HL-60 (cell line): ENCODE results near the gene MAF.

ENCODE experiments used
- CTCF ChIP-seq: IDR thresholded peaks from one replicate; pipeline ENCODE4 v1.5.1; 2011; ENCODE audit warnings: low read length, control low read depth, inconsistent platforms; ENCODE audit not compliant: insufficient read depth
- GABPA ChIP-seq: IDR thresholded peaks from 2 replicates; pipeline ENCODE4 v1.6.1; 2012; ENCODE audit warnings: low read depth
- POLR2AphosphoS5 ChIP-seq: IDR thresholded peaks from 2 replicates; pipeline ENCODE4 v1.6.1; 2012; ENCODE audit warnings: low read depth
- REST ChIP-seq: IDR thresholded peaks from 2 replicates; pipeline ENCODE4 v1.6.1; 2012; ENCODE audit warnings: low read depth; ENCODE audit not compliant: insufficient replicate concordance

DNA sequence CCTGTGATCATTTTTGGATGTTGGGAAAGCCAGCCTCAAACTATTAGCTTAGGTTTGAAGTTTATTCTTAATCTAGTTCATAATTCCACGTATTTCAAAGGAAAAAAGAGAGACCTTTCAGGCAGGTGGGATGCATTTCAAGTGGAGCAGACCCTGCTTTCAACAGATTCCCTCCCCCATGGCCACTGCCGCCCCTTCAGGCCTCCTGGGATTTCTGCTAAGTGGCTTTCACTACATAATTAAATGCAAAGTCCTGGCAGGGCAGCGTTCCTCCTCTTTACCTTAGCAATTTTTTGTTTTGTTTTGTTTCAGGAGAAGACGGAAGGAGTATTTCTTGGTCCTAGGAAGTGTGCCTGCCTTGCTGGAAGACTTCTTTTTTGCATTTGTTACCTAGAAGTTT lies 36.6 kb downstream of the MAF start:
- TF ChIP-seq CTCF (no peak), GABPA (no peak), REST (no peak), POLR2AphosphoS5 (no peak)
